Left lung (tissue), 10 donors: ENCODE data around the gene C14orf180. TPM values are rescaled to one million over a fixed set of nuclear protein-coding genes. Genes with fewer than 3 reads are reported as not detected.

Experiments
- ATAC-seq: fragments of 200-7000 bp; cut with Tn5 transposase; one replicate; pipeline ENCODE4 v1.9.1; 2020; ENCODE audit warnings: moderate library complexity
- DNase-seq, 4 donors: peaks; one replicate each; pipeline ENCODE4 v3.0.0-alpha.2; 2013 to 2020
- H3K27ac ChIP-seq, 2 donors: fragments of 200-600 bp; sonication (generic) in 1 of 2; one replicate each; pipeline versions ENCODE4 v1.5.0 to v1.8.0; 2020 to 2021
- H3K27me3 ChIP-seq, 2 donors: fragments of 200-600 bp; sonication (generic) in 1 of 2; one replicate each; pipeline versions ENCODE4 v1.5.0 to v1.8.0; 2020 to 2021
- H3K36me3 ChIP-seq, 2 donors: fragments of 200-600 bp; sonication (generic) in 1 of 2; one replicate each; pipeline versions ENCODE4 v1.5.0 to v1.8.0; 2020 to 2021
- H3K4me1 ChIP-seq, 2 donors: fragments of 200-600 bp; one replicate each; pipeline ENCODE4 v1.8.0; 2021
- H3K4me3 ChIP-seq, 2 donors: fragments of 200-600 bp; sonication (generic) in 1 of 2; one replicate each; pipeline versions ENCODE4 v1.5.0 to v1.8.0; 2020 to 2021; ENCODE audit warnings: mild to moderate bottlenecking in 1 of 2
- H3K9me3 ChIP-seq, 2 donors: fragments of 200-600 bp; sonication (generic) in 1 of 2; one replicate each; pipeline versions ENCODE4 v1.5.0 to v1.8.0; 2020 to 2021
- CTCF ChIP-seq, 2 donors: fragments of 200-600 bp; sonication (generic) in 1 of 2; IDR thresholded peaks; one replicate each; pipeline versions ENCODE4 v1.5.0 to v1.8.0; 2021; ENCODE audit warnings: antibody characterized with exemption in 2 of 2
- intact Hi-C, 2 donors: fragments of 100-400 bp; cut with DNase I; formaldehyde crosslinking; loops; one replicate each; pipeline versions ENCODE4 v1.11.2 to v1.14.2; 2022
- polyA plus RNA-seq, 6 donors: library from polyadenylated mRNA; unstranded; fragments of 120-200 nt; gene quantifications; one replicate each; pipeline ENCODE4 v1.2.1, GENCODE V29; 2013; ENCODE audit not compliant: insufficient read length in 6 of 6
- total RNA-seq, 2 donors: library from RNA; stranded (reverse); fragmentation: NEBNext Ultra II Directional; extraction: Animal tissue kit (Norgen Biotek cat#: 25700); gene quantifications; one replicate each; pipeline ENCODE4 v1.2.1, GENCODE V29; 2021
- donor health status: DM: no; HTN: yes; CAD: no.
- donor health status: DM: no; HTN: no; CAD: no.

The C14orf180 gene
- total and polyA plus RNA-seq, 8 donors, result not detected

GRCh38 chr14:104559028-104559803, 20.3 kb upstream of the C14orf180 start:
- Histone ChIP-seq H3K9me3 (no peaks in the 10 kb centered on the region), H3K27me3 (peaks cover 0 to 41% of the 10 kb centered on the region in 2 donors), H3K36me3 (no peaks in the 10 kb centered on the region), H3K27ac (no peak overlapping the region), H3K4me3 (no peak overlapping the region), H3K4me1 (peaks cover 0 to 4% of the 10 kb centered on the region in 2 donors)
- peak in 1 of 4 donors; percentile 58 for DNase-seq
- intact Hi-C loops, result no loop called here
- no peak for ATAC-seq
- no peak for TF ChIP-seq CTCF (IDR thresholded peaks at IDR 0.05)

- no peak overlapping the region for H3K4me3 ChIP-seq
- ATAC-seq (no peak), DNase-seq (peak in 1 of 4 donors; percentile 72)
- peaks cover 0 to 41% of the 10 kb centered on the region in 2 donors for H3K27me3 ChIP-seq
- H3K27ac ChIP-seq, result no peak overlapping the region
- no peaks in the 10 kb centered on the region for H3K36me3 ChIP-seq
- no peaks in the 10 kb centered on the region for H3K9me3 ChIP-seq
- TF ChIP-seq CTCF (IDR thresholded peaks at IDR 0.05), result no peak
- intact Hi-C loops, result loop anchor here (5.0 to 10.0 kb wide), 2 partner anchors 423 to 425 kb away; partner anchors contain the start of gene KIF26A (in 2 of the 2)
- H3K4me1 ChIP-seq, result peaks cover 0 to 5% of the 10 kb centered on the region in 2 donors
Observed at GRCh38 chr14:104559804-104560585, 19.6 kb upstream of the C14orf180 start.

- intact Hi-C loops, result loop anchor here (5.0 to 10.0 kb wide), 2 partner anchors 423 to 426 kb away; partner anchors contain the start of gene KIF26A (in 2 of the 2)
Observed at GRCh38 chr14:104560586-104560945, 19.0 kb upstream of the C14orf180 start.

GRCh38 chr14:104561124-104561557, 18.4 kb upstream of the C14orf180 start:
- H3K9me3 ChIP-seq, result no peaks in the 10 kb centered on the region
- no peak overlapping the region for H3K4me3 ChIP-seq
- no peaks in the 10 kb centered on the region for H3K36me3 ChIP-seq
- ATAC-seq (no peak), DNase-seq (peak in 1 of 4 donors; percentile 72)
- no peak overlapping the region for H3K27ac ChIP-seq
- H3K27me3 ChIP-seq, result peaks cover 0 to 41% of the 10 kb centered on the region in 2 donors
- TF ChIP-seq CTCF (IDR thresholded peaks at IDR 0.05), result no peak
- peaks cover 0 to 5% of the 10 kb centered on the region in 2 donors for H3K4me1 ChIP-seq
- intact Hi-C loops, result loop anchor here (5.0 to 10.0 kb wide), 2 partner anchors 424 to 426 kb away; partner anchors contain the start of gene KIF26A (in 2 of the 2)

More at GRCh38 chr14:104560586-104560945, 19.0 kb upstream of the C14orf180 start:
- H3K27ac ChIP-seq, result no peak overlapping the region
- H3K4me3 ChIP-seq, result no peak overlapping the region
- peak in 1 of 4 donors; percentile 63 for DNase-seq
- no peak for ATAC-seq
- H3K36me3 ChIP-seq, result no peaks in the 10 kb centered on the region
- peaks cover 0 to 5% of the 10 kb centered on the region in 2 donors for H3K4me1 ChIP-seq
- no peaks in the 10 kb centered on the region for H3K9me3 ChIP-seq
- TF ChIP-seq CTCF (IDR thresholded peaks at IDR 0.05), result no peak
- H3K27me3 ChIP-seq, result peaks cover 0 to 41% of the 10 kb centered on the region in 2 donors
